GM12891 (cell line): ENCODE measurements around the gene POLN.

Experiments used
- PAX5 ChIP-seq: IDR thresholded peaks from 2 replicates; pipeline ENCODE4 v1.6.1; 2011; ENCODE audit warnings: low read length, moderate library complexity, mild to moderate bottlenecking; ENCODE audit not compliant: insufficient read depth, severe bottlenecking
- POLR2A ChIP-seq: IDR thresholded peaks from 2 replicates; pipeline ENCODE4 v1.6.1; 2011; ENCODE audit warnings: low read depth, low read length, control low read depth
- POLR2AphosphoS5 ChIP-seq: IDR thresholded peaks from 2 replicates; pipeline ENCODE4 v1.6.1; 2011; ENCODE audit warnings: low read depth, low read length, control low read depth
- POU2F2 ChIP-seq: IDR thresholded peaks from 2 replicates; pipeline ENCODE4 v1.6.1; 2011; ENCODE audit warnings: low read depth, mild to moderate bottlenecking, control low read depth, low read length, moderate library complexity
- SPI1 ChIP-seq: IDR thresholded peaks from 2 replicates; pipeline ENCODE4 v1.6.1; 2011; ENCODE audit warnings: low read depth, low read length, control low read depth
- TAF1 ChIP-seq: IDR thresholded peaks from 2 replicates; pipeline ENCODE4 v1.6.1; 2011; ENCODE audit warnings: low read depth, low read length, control low read depth

DNA sequence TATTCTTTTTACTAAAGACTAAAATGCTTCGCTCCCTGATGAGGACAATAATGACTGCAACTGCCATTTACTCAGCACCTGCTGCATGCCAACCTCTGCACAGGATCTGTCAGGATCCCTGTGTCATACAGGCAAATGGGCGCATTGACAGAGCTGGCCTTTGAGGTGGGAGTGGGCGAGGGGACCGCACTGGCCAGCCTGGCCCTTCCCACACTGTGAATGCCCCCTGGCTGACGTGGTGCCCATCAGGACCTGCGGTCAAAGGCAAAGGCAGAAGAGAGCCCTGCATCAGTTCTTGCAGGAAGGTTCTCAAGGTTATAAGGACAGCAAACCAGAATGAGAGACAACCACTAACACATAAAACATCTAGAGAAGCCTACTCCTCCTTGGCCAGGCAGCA lies 67.9 kb downstream of the POLN start:
- TF ChIP-seq POLR2AphosphoS5 (no peak), POLR2A (no peak), TAF1 (no peak), SPI1 (no peak), PAX5 (no peak), POU2F2 (no peak)
